K562 (cell line): Measurements from ENCODE around the gene ZDHHC18. TPM values are rescaled to one million over a fixed set of nuclear protein-coding genes. Genes with fewer than 3 reads are reported as not detected.

Experiments used
- ATAC-seq: fragments of 200-7000 bp; cut with Tn5 transposase; 3 replicates; pipeline ENCODE4 v1.9.1; 2020; ENCODE audit warnings: moderate library complexity
- BruUV-seq: library from RNA; stranded (reverse); fragments of 400-500 nt; replicated peaks from 2 replicates; lab custom pipeline; 2021; lab: Mats Ljungman, UMichigan
- CTCF ChIA-PET: fragments of 300-600 bp; formaldehyde crosslinking; extraction: SDS; loops from one replicate; lab custom pipeline; 2021; ENCODE audit warnings: low intra/inter-chr PET ratio; lab: Yijun Ruan, JAX
- POLR2A ChIA-PET: fragments of 300-600, 350-650 bp; sonication (Branson Sonifier 250); formaldehyde crosslinking; extraction: SDS; loops from one replicate; lab custom pipeline; 2021; ENCODE audit warnings: antibody characterized with exemption, inconsistent platforms; lab: Yijun Ruan, JAX
- DNase-seq, 4 experiments: peaks; one replicate each; pipeline versions ENCODE4 v3.0.0 to v3.0.0-alpha.2; 2011 to 2018; ENCODE audit warnings: low spot score in 3 of 4, mixed read lengths in 3 of 4; ENCODE audit errors: extremely low read depth in 1 of 4
- FAIRE-seq: peaks from 2 replicates; lab custom pipeline; 2011; peaks lifted over from hg19 to GRCh38; lab: Jason Lieb, UNC
- H2AFZ ChIP-seq: 2 replicates; pipeline ENCODE4 v1.6.0; 2011; ENCODE audit warnings: low read depth, low read length, control low read depth, inconsistent platforms
- H3K27ac ChIP-seq: fragments of 200-600 bp; 3 replicates; pipeline ENCODE4 v1.8.0; 2011; ENCODE audit warnings: low read depth, mild to moderate bottlenecking, control low read depth, inconsistent platforms, low read length, moderate library complexity, mixed read lengths; ENCODE audit errors: extremely low read depth
- H3K27me3 ChIP-seq, 2 experiments: fragments of 300-600 bp in 1 of 2; 2 replicates in 1 of 2; 3 replicates in 1 of 2; pipeline versions ENCODE4 v1.6.0 to v1.8.0; 2011; ENCODE audit warnings: inconsistent platforms in 2 of 2, low read length in 2 of 2, mild to moderate bottlenecking in 1 of 2, mixed read lengths in 1 of 2, moderate library complexity in 1 of 2; ENCODE audit not compliant: control insufficient read depth in 2 of 2, insufficient read depth in 2 of 2
- H3K36me3 ChIP-seq: fragments of 300-600 bp; 3 replicates; pipeline ENCODE4 v1.8.0; 2011; ENCODE audit warnings: mild to moderate bottlenecking, low read length, inconsistent platforms; ENCODE audit not compliant: control insufficient read depth, insufficient read depth
- H3K4me1 ChIP-seq, 2 experiments: fragments of 200-600 bp in 1 of 2; replicated peaks in 1 of 2; 2 replicates in 1 of 2; 3 replicates in 1 of 2; pipeline versions ENCODE4 v1.5.1 to v1.8.0; 2011; ENCODE audit warnings: inconsistent platforms in 2 of 2, low read length in 2 of 2, mild to moderate bottlenecking in 1 of 2, mixed read lengths in 1 of 2, moderate library complexity in 1 of 2; ENCODE audit not compliant: control insufficient read depth in 2 of 2, insufficient read depth in 2 of 2
- H3K4me2 ChIP-seq: 2 replicates; pipeline ENCODE4 v1.6.1; 2011; ENCODE audit warnings: low read length, control low read depth, inconsistent platforms, mixed read lengths; ENCODE audit not compliant: insufficient read depth
- H3K4me3 ChIP-seq: fragments of 200-600 bp; sonication (generic), shearing (Covaris generic); 2 replicates; pipeline ENCODE4 v1.5.1; 2016; ENCODE audit warnings: control low read depth, inconsistent platforms
- H3K79me2 ChIP-seq: fragments of 200-600 bp; 3 replicates; pipeline ENCODE4 v1.8.0; 2011; ENCODE audit warnings: low read length, inconsistent platforms; ENCODE audit not compliant: control insufficient read depth, insufficient read depth
- H3K9ac ChIP-seq, 2 experiments: 2 replicates each; pipeline versions ENCODE4 v1.6.0 to v1.6.1; 2011; ENCODE audit warnings: low read depth in 2 of 2, low read length in 2 of 2, control low read depth in 1 of 2, inconsistent platforms in 1 of 2, mild to moderate bottlenecking in 1 of 2, mixed read lengths in 1 of 2; ENCODE audit not compliant: insufficient read depth in 1 of 2
- H3K9me1 ChIP-seq: one replicate; pipeline ENCODE4 v1.6.0; 2011; ENCODE audit warnings: inconsistent platforms, mild to moderate bottlenecking, low read length, moderate library complexity; ENCODE audit not compliant: control insufficient read depth, insufficient read depth
- H3K9me3 ChIP-seq: replicated peaks from 2 replicates; pipeline ENCODE4 v1.5.1; 2011; ENCODE audit warnings: low read depth, low read length, inconsistent platforms; ENCODE audit not compliant: control insufficient read depth, insufficient read depth
- H4K20me1 ChIP-seq: replicated peaks from 2 replicates; pipeline ENCODE4 v1.6.1; 2011; ENCODE audit warnings: low read length, inconsistent platforms, mixed read lengths; ENCODE audit not compliant: control insufficient read depth, insufficient read depth
- ARHGAP35 ChIP-seq: fragments of 450-650 bp; IDR thresholded peaks from 2 replicates; pipeline ENCODE4 v1.6.1; 2018; ENCODE audit not compliant: partially characterized antibody
- NFIX ChIP-seq: fragments of 250-450 bp; sonication (Bioruptor Pico); IDR thresholded peaks from 2 replicates; pipeline ENCODE4 v1.4.0; 2020; ENCODE audit warnings: low read depth, mild to moderate bottlenecking, moderate library complexity
- PHB2 ChIP-seq: fragments of 450-650 bp; IDR thresholded peaks from 2 replicates; pipeline ENCODE4 v1.6.1; 2017; ENCODE audit warnings: low read depth
- SP2 ChIP-seq: IDR thresholded peaks from 2 replicates; pipeline ENCODE4 v1.6.1; 2011; ENCODE audit warnings: mild to moderate bottlenecking, low read depth, low read length, moderate library complexity; ENCODE audit not compliant: poor library complexity, severe bottlenecking; ENCODE audit errors: extremely low read depth
- ZNF316 ChIP-seq: fragments of 450-650 bp; IDR thresholded peaks from 2 replicates; pipeline ENCODE4 v1.6.1; 2016
- WGBS: fragments of 100-300 bp; shearing (Covaris generic); methylation state at CpG from one replicate; pipeline ENCODE4 v1.1.6; 2016; ENCODE audit warnings: low coverage, mixed read lengths; ENCODE audit not compliant: insufficient coverage; ENCODE audit errors: missing lambda C conversion rate; 5-methylcytosine and 5-hydroxymethylcytosine counted together
- in situ Hi-C: fragments of 300-500 bp; cut with MboI; formaldehyde crosslinking; loops from 4 replicates; pipeline ENCODE4 v1.15.0; 2018; ENCODE audit warnings: inconsistent platforms, mixed read lengths
- intact Hi-C: fragments of 100-400 bp; cut with micrococcal nuclease; formaldehyde crosslinking; loops from 2 replicates; pipeline ENCODE4 v1.14.2; 2022
- polyA plus RNA-seq, 8 experiments: library from polyadenylated mRNA; depleted of rRNA in 4 of 8; stranded (reverse) in 5 of 8; unstranded in 3 of 8; fragments of >200 nt; fragmentation: Nextera tagmentation in 2 of 8; fragmentation: Illumina TruSeq in 1 of 8; extraction: Ambion mirVana in 2 of 8; extraction: Trizol in 1 of 8; gene quantifications; 2 replicates each; pipeline versions ENCODE4 v1.2.1 to v1.2.3, GENCODE V29; 2011 to 2014; ENCODE audit warnings: inconsistent platforms in 1 of 8, missing spikeins in 1 of 8
- total RNA-seq, 7 experiments: library from RNA; depleted of rRNA in 6 of 7; stranded (reverse); fragments of >200 nt in 6 of 7; fragmentation: Illumina TruSeq in 2 of 7; extraction: Trizol in 2 of 7; gene quantifications; 2 replicates each; pipeline versions ENCODE4 v1.2.1 to v1.2.3, GENCODE V29; 2011 to 2021; ENCODE audit warnings: low replicate concordance in 1 of 7
- TF ChIP-seq, protein P1 (sequence below): fragments of 450-650 bp; IDR thresholded peaks from 2 replicates; pipeline ENCODE4 v1.6.1; 2016; ENCODE audit warnings: mild to moderate bottlenecking
- TF ChIP-seq, protein P2 (sequence below): fragments of 200-800 bp; sonication (Bioruptor generic); IDR thresholded peaks from 2 replicates; pipeline ENCODE4 v1.6.1; 2016; ENCODE audit warnings: missing genetic modification characterization, missing compliant biosample characterization
- TF ChIP-seq, protein P3 (sequence below): fragments of 450-650 bp; IDR thresholded peaks from 2 replicates; pipeline ENCODE4 v1.7.0; 2016; ENCODE audit warnings: borderline replicate concordance
- TF ChIP-seq, protein P4 (sequence below): sonication (generic); formaldehyde crosslinking; IDR thresholded peaks from 2 replicates; pipeline ENCODE4 v1.8.0; 2023; ENCODE audit warnings: mild to moderate bottlenecking, missing genetic modification reagents

ZDHHC18 gene
- total and polyA plus RNA-seq, 9 of the 15 experiments (the other 6 are each of a cell fraction or from before 2014, with no cell fraction given) = 0.42 to 35.6 (median 15.8) TPM

DNA sequence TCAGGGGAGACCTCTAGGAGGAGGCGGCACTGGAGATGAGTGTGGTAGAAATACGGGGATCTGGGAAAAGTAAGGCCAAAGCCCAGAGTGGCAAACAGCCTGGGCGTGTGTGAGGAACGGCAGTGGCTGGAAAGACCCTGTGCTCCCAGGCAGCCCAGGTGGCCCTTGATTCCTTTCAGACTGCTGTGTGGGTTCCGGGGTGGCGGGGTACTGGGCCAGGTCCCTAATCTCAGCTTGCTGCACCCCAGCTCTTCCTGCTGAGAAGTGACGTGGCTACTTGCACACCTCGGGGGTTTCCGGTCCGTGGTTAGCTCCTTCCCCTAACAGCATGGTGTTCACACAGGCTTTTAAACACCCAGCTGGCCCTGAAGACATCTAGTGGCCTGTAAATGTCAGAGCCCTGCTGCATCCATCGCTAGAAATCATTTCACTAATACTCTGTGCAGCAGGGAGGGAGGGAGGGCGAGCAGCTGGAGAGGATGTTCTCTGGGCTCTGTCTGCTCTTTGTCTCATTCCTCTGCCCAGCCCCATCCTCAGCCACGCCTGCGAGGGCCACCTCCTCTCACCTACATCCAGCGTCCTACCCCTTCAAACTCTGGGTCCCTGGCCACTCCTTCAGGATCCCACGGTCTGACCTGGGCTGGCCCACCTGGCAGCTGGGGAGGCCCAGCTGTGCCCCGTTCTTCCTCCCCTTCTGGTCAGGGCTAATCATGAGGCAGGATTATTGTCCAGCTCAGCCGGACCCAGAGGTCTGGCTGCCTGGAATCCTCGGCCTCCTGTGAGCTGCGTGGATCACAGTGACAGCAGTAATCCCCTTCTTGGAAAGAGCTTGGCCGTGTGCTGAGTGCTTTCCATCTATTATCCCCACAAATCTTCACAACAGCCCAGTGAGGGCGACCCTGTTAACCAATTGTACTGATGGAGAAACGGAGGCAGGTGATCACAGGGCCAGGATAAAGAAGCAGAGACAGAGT lies 7.2 kb downstream of the ZDHHC18 start:
- in situ Hi-C loops = no loop called here
- no TSS peak for BruUV-seq
- no peak overlapping the region for H3K4me2 ChIP-seq
- POLR2A ChIA-PET = interaction anchor here (0.7 to 1.8 kb wide), 3 partner anchors 8 to 80 kb away, joined by 3 to 6 read pairs (median 3); partner anchors contain the start of gene NR0B2
- H3K27me3 ChIP-seq = no peaks in the 10 kb centered on the region
- ATAC-seq (no peak), FAIRE-seq (no peak), DNase-seq (no peak)
- H3K36me3 ChIP-seq = peaks cover 79% of the 10 kb centered on the region
- CTCF ChIA-PET = interaction anchor here (0.7 kb wide), 1 partner anchor 12 kb away, joined by 3 read pairs; no protein-coding TSS in a partner anchor
- peaks cover 14 to 20% of the 10 kb centered on the region in 2 experiments for H3K4me1 ChIP-seq
- intact Hi-C loops = no loop called here
- no peaks in the 10 kb centered on the region for H3K9me3 ChIP-seq
- H4K20me1 ChIP-seq = peaks cover 16% of the 10 kb centered on the region; the same call in 1 of the 2 replicates
- no peak overlapping the region for H2AFZ ChIP-seq
- no peak overlapping the region for H3K4me3 ChIP-seq
- WGBS = 79% methylated on average over 20 of the region's 23 CpGs
- peak overlapping the region in 1 of 2 experiments; percentile 29; a peak in 1 of 4 replicates for H3K9ac ChIP-seq
- H3K27ac ChIP-seq = no peak overlapping the region
- peaks cover 10% of the 10 kb centered on the region for H3K9me1 ChIP-seq
- peaks cover 23% of the 10 kb centered on the region for H3K79me2 ChIP-seq
- TF ChIP-seq, protein P1, sequence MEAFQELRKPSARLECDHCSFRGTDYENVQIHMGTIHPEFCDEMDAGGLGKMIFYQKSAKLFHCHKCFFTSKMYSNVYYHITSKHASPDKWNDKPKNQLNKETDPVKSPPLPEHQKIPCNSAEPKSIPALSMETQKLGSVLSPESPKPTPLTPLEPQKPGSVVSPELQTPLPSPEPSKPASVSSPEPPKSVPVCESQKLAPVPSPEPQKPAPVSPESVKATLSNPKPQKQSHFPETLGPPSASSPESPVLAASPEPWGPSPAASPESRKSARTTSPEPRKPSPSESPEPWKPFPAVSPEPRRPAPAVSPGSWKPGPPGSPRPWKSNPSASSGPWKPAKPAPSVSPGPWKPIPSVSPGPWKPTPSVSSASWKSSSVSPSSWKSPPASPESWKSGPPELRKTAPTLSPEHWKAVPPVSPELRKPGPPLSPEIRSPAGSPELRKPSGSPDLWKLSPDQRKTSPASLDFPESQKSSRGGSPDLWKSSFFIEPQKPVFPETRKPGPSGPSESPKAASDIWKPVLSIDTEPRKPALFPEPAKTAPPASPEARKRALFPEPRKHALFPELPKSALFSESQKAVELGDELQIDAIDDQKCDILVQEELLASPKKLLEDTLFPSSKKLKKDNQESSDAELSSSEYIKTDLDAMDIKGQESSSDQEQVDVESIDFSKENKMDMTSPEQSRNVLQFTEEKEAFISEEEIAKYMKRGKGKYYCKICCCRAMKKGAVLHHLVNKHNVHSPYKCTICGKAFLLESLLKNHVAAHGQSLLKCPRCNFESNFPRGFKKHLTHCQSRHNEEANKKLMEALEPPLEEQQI = no peak
- TF ChIP-seq, protein P2, sequence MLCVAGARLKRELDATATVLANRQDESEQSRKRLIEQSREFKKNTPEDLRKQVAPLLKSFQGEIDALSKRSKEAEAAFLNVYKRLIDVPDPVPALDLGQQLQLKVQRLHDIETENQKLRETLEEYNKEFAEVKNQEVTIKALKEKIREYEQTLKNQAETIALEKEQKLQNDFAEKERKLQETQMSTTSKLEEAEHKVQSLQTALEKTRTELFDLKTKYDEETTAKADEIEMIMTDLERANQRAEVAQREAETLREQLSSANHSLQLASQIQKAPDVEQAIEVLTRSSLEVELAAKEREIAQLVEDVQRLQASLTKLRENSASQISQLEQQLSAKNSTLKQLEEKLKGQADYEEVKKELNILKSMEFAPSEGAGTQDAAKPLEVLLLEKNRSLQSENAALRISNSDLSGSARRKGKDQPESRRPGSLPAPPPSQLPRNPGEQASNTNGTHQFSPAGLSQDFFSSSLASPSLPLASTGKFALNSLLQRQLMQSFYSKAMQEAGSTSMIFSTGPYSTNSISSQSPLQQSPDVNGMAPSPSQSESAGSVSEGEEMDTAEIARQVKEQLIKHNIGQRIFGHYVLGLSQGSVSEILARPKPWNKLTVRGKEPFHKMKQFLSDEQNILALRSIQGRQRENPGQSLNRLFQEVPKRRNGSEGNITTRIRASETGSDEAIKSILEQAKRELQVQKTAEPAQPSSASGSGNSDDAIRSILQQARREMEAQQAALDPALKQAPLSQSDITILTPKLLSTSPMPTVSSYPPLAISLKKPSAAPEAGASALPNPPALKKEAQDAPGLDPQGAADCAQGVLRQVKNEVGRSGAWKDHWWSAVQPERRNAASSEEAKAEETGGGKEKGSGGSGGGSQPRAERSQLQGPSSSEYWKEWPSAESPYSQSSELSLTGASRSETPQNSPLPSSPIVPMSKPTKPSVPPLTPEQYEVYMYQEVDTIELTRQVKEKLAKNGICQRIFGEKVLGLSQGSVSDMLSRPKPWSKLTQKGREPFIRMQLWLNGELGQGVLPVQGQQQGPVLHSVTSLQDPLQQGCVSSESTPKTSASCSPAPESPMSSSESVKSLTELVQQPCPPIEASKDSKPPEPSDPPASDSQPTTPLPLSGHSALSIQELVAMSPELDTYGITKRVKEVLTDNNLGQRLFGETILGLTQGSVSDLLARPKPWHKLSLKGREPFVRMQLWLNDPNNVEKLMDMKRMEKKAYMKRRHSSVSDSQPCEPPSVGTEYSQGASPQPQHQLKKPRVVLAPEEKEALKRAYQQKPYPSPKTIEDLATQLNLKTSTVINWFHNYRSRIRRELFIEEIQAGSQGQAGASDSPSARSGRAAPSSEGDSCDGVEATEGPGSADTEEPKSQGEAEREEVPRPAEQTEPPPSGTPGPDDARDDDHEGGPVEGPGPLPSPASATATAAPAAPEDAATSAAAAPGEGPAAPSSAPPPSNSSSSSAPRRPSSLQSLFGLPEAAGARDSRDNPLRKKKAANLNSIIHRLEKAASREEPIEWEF (CRISPR knock-in tag) = no peak
- TF ChIP-seq SP2 (no peak), NFIX (CRISPR knock-in tag) (no peak), ARHGAP35 (no peak), ZNF316 (no peak), PHB2 (no peak)
- TF ChIP-seq, protein P3, sequence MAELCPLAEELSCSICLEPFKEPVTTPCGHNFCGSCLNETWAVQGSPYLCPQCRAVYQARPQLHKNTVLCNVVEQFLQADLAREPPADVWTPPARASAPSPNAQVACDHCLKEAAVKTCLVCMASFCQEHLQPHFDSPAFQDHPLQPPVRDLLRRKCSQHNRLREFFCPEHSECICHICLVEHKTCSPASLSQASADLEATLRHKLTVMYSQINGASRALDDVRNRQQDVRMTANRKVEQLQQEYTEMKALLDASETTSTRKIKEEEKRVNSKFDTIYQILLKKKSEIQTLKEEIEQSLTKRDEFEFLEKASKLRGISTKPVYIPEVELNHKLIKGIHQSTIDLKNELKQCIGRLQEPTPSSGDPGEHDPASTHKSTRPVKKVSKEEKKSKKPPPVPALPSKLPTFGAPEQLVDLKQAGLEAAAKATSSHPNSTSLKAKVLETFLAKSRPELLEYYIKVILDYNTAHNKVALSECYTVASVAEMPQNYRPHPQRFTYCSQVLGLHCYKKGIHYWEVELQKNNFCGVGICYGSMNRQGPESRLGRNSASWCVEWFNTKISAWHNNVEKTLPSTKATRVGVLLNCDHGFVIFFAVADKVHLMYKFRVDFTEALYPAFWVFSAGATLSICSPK = no peak
- TF ChIP-seq, protein P4, sequence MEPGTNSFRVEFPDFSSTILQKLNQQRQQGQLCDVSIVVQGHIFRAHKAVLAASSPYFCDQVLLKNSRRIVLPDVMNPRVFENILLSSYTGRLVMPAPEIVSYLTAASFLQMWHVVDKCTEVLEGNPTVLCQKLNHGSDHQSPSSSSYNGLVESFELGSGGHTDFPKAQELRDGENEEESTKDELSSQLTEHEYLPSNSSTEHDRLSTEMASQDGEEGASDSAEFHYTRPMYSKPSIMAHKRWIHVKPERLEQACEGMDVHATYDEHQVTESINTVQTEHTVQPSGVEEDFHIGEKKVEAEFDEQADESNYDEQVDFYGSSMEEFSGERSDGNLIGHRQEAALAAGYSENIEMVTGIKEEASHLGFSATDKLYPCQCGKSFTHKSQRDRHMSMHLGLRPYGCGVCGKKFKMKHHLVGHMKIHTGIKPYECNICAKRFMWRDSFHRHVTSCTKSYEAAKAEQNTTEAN (CRISPR knock-in tag) = no peak
